HFFc6 (cell line): ENCODE results near the gene TOR1A. TPM values are rescaled to one million over a fixed set of nuclear protein-coding genes. Genes with fewer than 3 reads are reported as not detected.
"Not testable (repeated sequence)": the region's sequence is repeated elsewhere in the genome, so short reads cannot be mapped to it uniquely, and the experiment has no call there.

Source experiments
- DNase-seq: peaks from one replicate; pipeline ENCODE4 v3.0.0-alpha.2; 2018
- H3K27ac Mint-ChIP-seq: 2 replicates; pipeline ENCODE4 v1.8.0; 2020; ENCODE audit warnings: mild to moderate bottlenecking, mixed read lengths
- H3K27me3 Mint-ChIP-seq: 2 replicates; pipeline ENCODE4 v1.8.0; 2021; ENCODE audit warnings: mild to moderate bottlenecking, moderate library complexity, mixed read lengths; ENCODE audit not compliant: insufficient read depth
- H3K36me3 Mint-ChIP-seq: 2 replicates; pipeline ENCODE4 v1.8.0; 2021; ENCODE audit warnings: low read depth, mixed read lengths
- H3K4me1 Mint-ChIP-seq: 2 replicates; pipeline ENCODE4 v1.8.0; 2020; ENCODE audit warnings: low read depth, mixed read lengths
- H3K4me3 Mint-ChIP-seq: 2 replicates; pipeline ENCODE4 v1.8.0; 2020; ENCODE audit warnings: mild to moderate bottlenecking, moderate library complexity, mixed read lengths
- H3K9me3 Mint-ChIP-seq: 2 replicates; pipeline ENCODE4 v1.8.0; 2020; ENCODE audit warnings: mild to moderate bottlenecking, mixed read lengths
- CTCF ChIP-seq: fragments of 200-600 bp; sonication (generic); IDR thresholded peaks from 2 replicates; pipeline ENCODE4 v1.5.0; 2021; ENCODE audit warnings: antibody characterized with exemption, mild to moderate bottlenecking
- total RNA-seq, 6 experiments: library from RNA; stranded (reverse); fragmentation: NEBNext Ultra II Directional; extraction: Animal tissue kit (Norgen Biotek cat#: 25700); gene quantifications; 2 replicates in 1 of 6; 3 replicates in 5 of 6; pipeline ENCODE4 v1.2.3, GENCODE V29; 2021

TOR1A gene
- total RNA-seq, 6 experiments from 2014 or later, result 59.1 to 70.5 (median 67.1) TPM

- Mint-ChIP-seq H3K4me3 (no peak overlapping the region), H3K27ac (no peak overlapping the region), H3K4me1 (peaks cover 31% of the 10 kb centered on the region), H3K36me3 (no peaks in the 10 kb centered on the region), H3K27me3 (peaks cover 14% of the 10 kb centered on the region), H3K9me3 (no peaks in the 10 kb centered on the region)
- no peak for TF ChIP-seq CTCF
- DNase-seq, result peak; percentile 11
Measured at GRCh38 chr9:129785866-129786265, 38.1 kb downstream of the TOR1A start.

DNA sequence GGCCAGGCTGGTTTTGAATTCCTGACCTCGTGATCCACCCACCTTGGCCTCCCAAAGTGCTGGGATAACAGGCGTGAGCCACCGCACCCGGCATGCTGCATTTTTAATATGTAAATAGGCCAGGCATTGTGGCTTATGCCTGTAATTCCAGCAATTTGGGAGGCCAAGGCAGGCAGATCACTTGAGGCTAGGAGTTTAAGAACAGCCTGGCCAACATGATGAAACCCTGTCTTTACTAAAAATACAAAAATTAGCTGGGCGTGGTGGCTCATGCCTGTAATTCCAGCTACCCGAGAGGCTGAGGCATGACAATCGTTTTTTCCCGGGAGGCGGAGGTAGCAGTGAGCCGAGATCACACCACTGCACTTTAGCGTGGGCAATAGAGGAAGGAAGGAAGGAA, 39.0 kb downstream of the TOR1A start:
- not testable (repeated sequence) for H3K9me3 Mint-ChIP-seq, H3K36me3 Mint-ChIP-seq, H3K4me3 Mint-ChIP-seq, H3K27ac Mint-ChIP-seq, DNase-seq
- H3K27me3 Mint-ChIP-seq, result peaks cover 12% of the 10 kb centered on the region; the same call in 1 of the 2 replicates
- peaks cover 27% of the 10 kb centered on the region for H3K4me1 Mint-ChIP-seq

DNA sequence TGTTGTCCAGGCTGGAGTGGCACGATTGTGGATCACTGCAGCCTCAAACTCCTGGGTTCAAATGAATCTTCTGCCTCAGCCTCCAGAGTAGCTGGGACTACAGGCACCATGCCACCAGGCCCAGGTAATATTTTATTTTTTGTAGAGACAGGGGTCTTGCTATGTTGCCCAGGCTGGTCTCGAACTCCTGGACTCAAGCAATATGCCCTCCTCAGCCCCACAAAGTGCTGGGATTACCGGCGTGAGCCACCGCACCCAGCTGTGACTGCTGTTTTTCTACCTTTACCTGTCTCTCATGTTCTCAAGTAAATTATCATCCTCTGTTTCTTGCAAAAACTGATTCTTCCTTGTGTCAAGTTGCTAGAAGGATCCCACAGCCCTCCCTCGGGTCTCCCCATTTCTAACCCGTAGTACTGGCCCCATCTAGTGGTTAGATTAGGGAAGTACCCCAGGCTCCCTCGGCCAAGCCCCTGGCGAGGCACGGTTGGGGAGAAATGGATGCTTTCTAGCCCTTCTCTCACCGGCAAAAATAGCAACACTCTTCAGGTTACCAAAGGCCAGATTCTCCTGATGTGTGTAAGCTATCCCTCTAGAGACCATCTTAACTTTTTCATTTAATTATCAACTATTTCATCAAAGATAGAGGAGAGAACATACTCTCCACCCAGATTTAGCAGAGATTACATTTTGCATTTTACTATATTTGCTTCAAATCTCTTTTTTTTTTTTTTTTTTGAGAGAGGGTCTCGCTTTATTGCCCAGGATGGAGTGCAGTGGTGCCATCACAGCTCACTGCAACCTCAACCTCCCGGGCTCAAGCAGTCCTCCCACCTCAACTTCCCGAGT, 40.2 kb downstream of the TOR1A start:
- Mint-ChIP-seq H3K9me3 (no peaks in the 10 kb centered on the region), H3K27me3 (peaks cover 12% of the 10 kb centered on the region; the same call in 1 of the 2 replicates), H3K36me3 (no peaks in the 10 kb centered on the region), H3K4me1 (peaks cover 27% of the 10 kb centered on the region), H3K27ac (no peak overlapping the region), H3K4me3 (no peak overlapping the region)
- DNase-seq, result peak; percentile 42
- TF ChIP-seq CTCF, result peak; percentile 97

DNA sequence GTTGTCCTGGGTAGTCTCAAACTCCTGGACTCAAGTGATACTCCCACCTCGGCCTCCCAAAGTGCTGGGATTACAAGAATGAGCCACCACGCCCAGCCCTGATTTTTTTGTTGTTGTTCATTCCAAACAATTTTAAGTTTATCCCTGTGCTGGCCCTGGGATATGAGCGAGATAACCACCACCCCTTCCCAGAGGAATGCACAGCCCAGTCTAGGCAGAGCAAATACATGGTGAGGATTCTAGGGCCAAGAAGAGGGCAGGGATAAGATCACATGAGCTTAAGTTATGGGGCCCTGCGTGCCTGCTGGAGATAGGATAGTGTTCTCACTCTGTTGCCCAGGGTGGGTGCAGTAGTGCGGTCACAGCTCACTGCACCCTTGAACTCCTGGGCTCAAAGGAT, 42.0 kb downstream of the TOR1A start:
- DNase-seq, result no peak
- H3K27ac Mint-ChIP-seq, result no peak overlapping the region
- no peaks in the 10 kb centered on the region for H3K36me3 Mint-ChIP-seq
- no peak overlapping the region for H3K4me3 Mint-ChIP-seq
- no peak for TF ChIP-seq CTCF
- no peaks in the 10 kb centered on the region for H3K9me3 Mint-ChIP-seq
- peaks cover 4% of the 10 kb centered on the region; the same call in 1 of the 2 replicates for H3K27me3 Mint-ChIP-seq
- H3K4me1 Mint-ChIP-seq, result peaks cover 38% of the 10 kb centered on the region

DNA sequence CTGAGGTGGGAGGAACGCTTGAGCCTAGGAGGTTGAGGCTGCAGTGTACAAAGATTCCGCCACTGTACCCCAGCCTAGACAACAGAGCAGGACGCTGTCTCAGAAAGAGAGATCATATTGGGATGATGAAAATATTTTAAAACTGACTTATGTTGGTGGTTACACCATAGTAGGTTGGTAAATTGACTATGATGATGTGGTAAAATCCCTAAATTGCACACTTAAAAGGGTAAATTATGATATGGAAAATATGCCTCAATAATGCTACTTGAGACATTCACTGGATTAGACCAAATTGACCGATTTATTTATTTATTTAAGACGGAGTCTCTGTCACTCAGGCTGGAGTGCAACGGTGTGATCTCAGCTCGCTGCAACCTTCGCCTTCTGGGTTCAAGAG, 42.8 kb downstream of the TOR1A start:
- Mint-ChIP-seq H3K9me3 (no peaks in the 10 kb centered on the region), H3K4me3 (no peak overlapping the region), H3K27ac (no peak overlapping the region), H3K27me3 (no peaks in the 10 kb centered on the region), H3K4me1 (peaks cover 46% of the 10 kb centered on the region), H3K36me3 (no peaks in the 10 kb centered on the region)
- TF ChIP-seq CTCF, result no peak
- no peak for DNase-seq

- H3K4me3 Mint-ChIP-seq, result no peak overlapping the region
Measured at GRCh38 chr9:129779560-129780190, 44.3 kb downstream of the TOR1A start.

More at GRCh38 chr9:129779560-129780190, 44.3 kb downstream of the TOR1A start:
- no peaks in the 10 kb centered on the region for H3K36me3 Mint-ChIP-seq
- H3K27me3 Mint-ChIP-seq, result peaks cover 1% of the 10 kb centered on the region; the same call in 1 of the 2 replicates
- peaks cover 41% of the 10 kb centered on the region for H3K4me1 Mint-ChIP-seq
- no peak overlapping the region for H3K27ac Mint-ChIP-seq
- no peaks in the 10 kb centered on the region for H3K9me3 Mint-ChIP-seq
- no peak for DNase-seq
- TF ChIP-seq CTCF, result no peak
